ENCODE results near the gene CELF5.
"Not testable (repeated sequence)": the region's sequence is repeated elsewhere in the genome, so short reads cannot be mapped to it uniquely, and the experiment has no call there.

Gene CELF5

DNA sequence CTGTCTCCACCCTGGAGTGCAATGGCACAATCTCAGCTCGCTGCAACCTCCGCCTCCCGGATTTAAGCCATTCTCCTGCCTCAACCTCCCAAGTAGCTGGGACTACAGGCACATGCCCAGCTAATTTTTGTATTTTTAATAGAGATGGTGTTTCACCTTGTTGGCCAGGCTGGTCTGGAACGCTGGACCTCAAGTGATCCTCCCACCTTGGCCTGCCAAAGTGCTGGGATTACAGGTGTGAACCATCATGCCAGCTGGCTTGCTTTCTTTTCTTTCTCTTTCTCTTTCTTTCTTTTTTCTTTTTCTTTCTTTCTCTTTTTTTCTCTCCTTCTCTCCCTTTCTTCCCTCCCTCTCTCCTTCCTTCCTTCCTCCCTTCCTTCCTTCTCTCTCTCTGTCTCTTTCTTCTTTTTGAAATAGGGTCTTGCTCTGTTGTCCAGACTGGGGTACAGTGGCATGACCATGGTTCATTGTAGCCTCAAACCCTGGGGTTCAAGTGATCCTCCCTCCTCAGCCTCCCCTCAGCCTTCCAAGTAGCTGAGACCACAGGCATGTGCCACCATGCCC is 108.6 kb downstream of the CELF5 start:
- no peak for TF ChIP-seq CTCF (IDR thresholded peaks at IDR 0.05; ENCODE audit: low read depth, low read length)
- Histone ChIP-seq H3K27me3 (peaks cover 7% of the 10 kb centered on the region; the same call in 1 of the 2 replicates), H3K4me1 (no peaks in the 10 kb centered on the region), H3K4me3 (ENCODE audit: low read depth, low read length) (no peak overlapping the region), H3K36me3 (no peaks in the 10 kb centered on the region), H3K9me3 (no peaks in the 10 kb centered on the region)
- no peak for DNase-seq

GRCh38 chr19:3333662-3334061 is 109.2 kb downstream of the CELF5 start:
- no peak for TF ChIP-seq CTCF (IDR thresholded peaks at IDR 0.05; ENCODE audit: low read depth, low read length)
- no peak for DNase-seq
- Histone ChIP-seq H3K36me3 (no peaks in the 10 kb centered on the region), H3K4me3 (ENCODE audit: low read depth, low read length) (no peak overlapping the region), H3K4me1 (no peaks in the 10 kb centered on the region), H3K9me3 (no peaks in the 10 kb centered on the region), H3K27me3 (peaks cover 7% of the 10 kb centered on the region; the same call in 1 of the 2 replicates)

DNA sequence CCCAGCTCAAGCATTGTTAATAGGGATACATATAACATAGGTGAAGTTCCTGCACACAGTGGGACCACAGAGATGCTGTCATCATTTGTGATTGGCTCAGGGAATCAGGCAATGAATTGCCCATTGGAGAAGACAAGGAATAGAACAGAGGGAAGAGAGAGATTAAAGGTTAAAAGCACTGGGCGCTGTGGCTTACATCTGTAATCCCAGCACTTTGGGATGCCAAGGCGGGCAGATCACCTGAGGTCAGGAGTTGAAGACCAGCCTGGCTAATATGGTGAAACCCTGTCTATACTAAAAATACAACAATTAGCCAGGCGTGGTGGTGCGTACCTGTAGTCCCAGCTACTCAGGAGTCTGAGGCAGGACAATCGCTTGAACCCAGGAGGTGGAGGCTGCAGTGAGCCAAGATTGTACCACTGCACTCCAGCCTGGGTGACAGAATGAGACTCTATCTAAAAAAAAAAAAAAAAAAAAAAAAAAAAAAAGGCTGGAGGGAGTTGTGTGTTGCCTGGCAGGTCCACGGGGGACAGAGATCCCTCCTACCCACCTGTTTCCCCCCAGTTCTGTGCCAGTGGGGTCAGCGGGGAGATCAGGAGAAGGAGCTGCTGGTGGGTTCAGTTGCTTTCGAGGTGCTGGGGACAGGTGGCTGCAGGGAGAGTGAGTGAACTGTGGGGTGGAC is 110.4 kb downstream of the CELF5 start:
- not testable (repeated sequence) for H3K4me1 ChIP-seq; H3K36me3 ChIP-seq; H3K9me3 ChIP-seq; H3K4me3 ChIP-seq (ENCODE audit: low read depth, low read length); DNase-seq; H3K27me3 ChIP-seq

DNA sequence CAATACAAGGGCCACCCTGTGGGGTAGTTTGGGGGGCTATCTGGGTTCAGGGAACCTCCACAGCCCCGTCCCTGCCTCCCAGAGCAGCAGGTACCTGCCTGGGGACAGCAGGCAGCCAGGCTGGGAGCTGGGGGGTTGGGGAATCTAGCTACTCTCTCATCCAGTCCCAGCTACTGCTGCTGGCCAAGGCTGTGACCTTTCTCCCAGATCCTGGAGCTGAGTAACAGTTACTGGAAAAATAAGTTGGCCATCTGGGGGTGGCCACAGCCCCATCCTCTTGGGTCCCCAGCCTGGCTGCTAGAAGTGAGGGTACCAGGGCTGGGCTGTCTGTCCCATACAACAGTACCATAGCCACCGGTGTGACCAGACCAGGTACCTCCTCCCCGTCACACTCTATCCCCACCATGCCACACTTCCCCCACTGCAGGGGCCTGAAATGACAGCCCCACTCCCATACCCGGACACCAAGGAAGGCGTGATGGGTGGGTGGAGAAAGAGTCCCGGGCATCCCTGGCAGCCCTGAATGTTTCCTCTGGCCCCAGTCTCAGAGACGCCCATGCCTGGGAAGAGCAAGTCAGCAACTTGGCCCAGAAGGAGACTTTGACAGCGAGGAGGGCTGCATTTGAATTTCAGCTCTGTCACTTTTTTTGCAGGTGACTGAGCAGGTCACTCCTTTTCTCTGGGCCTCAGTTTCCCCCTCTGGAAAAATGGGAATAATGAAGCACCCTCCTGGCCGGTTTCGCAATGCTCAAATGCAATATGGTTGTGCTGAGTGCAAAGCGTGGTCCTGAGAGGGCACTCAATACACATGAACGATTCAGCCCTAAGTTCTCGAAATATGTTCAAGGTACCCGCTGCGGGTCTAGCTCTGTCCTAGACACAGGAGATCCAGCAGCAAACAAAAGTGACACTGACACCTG is 111.2 kb downstream of the CELF5 start:
- Histone ChIP-seq H3K4me3 (ENCODE audit: low read depth, low read length) (no peak overlapping the region), H3K27me3 (peaks cover 7% of the 10 kb centered on the region; the same call in 1 of the 2 replicates), H3K4me1 (no peaks in the 10 kb centered on the region), H3K36me3 (no peaks in the 10 kb centered on the region), H3K9me3 (no peaks in the 10 kb centered on the region)
- TF ChIP-seq CTCF (IDR thresholded peaks at IDR 0.05; ENCODE audit: low read depth, low read length) = no peak
- DNase-seq = no peak

GRCh38 chr19:3336351-3336679 is 111.9 kb downstream of the CELF5 start:
- Histone ChIP-seq H3K9me3 (no peaks in the 10 kb centered on the region), H3K4me3 (ENCODE audit: low read depth, low read length) (no peak overlapping the region), H3K4me1 (no peaks in the 10 kb centered on the region), H3K36me3 (no peaks in the 10 kb centered on the region), H3K27me3 (peaks cover 7% of the 10 kb centered on the region; the same call in 1 of the 2 replicates)
- no peak for TF ChIP-seq CTCF (IDR thresholded peaks at IDR 0.05; ENCODE audit: low read depth, low read length)
- no peak for DNase-seq

GRCh38 chr19:3336680-3337523 is 112.4 kb downstream of the CELF5 start:
- Histone ChIP-seq H3K9me3 (no peaks in the 10 kb centered on the region), H3K4me1 (no peaks in the 10 kb centered on the region), H3K36me3 (no peaks in the 10 kb centered on the region), H3K4me3 (ENCODE audit: low read depth, low read length) (no peak overlapping the region), H3K27me3 (peaks cover 7% of the 10 kb centered on the region; the same call in 1 of the 2 replicates)
- no peak for DNase-seq
- TF ChIP-seq CTCF (IDR thresholded peaks at IDR 0.05; ENCODE audit: low read depth, low read length) = no peak

All from BE2C (cell line).